ENCODE data around the gene STXBP5.

DNA sequence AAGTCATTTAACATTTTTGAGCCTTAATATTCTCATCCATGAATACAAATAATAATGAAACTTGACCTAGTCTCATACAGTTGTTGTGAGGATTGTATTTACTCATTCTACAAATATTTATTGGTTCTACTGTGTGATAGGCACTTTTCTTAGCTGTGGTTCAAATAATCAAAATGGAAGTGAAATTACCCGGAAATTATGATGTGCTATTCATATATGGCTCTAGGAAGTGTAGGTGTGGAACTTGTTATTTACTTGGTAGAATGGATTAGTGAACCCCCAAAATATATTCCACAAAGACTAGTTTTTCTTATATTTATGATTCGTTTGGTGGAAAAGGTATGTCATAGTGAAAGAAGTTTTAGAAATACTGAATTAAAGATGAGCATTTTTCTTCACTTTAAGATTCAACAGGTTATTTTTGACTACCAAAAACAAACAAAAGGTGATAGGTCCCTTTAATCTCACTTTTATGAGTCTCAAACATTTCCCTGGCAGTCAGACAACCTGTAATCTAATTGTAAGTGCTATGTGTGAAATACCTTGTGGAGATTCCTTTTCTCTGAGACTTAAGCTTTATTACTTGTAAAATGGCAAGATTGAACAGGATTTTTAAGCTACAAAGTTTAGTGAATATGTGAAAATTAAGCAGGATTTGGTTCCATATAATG lies 77.8 kb downstream of the STXBP5 start:
- TF ChIP-seq POLR2A (IDR thresholded peaks at IDR 0.05; ENCODE audit: low read length) (no peak), GATA1 (IDR thresholded peaks at IDR 0.05; ENCODE audit: low read depth, low read length) (no peak)
